ENCODE results near the gene CCR7. TPM values are rescaled to one million over a fixed set of nuclear protein-coding genes. Genes with fewer than 3 reads are reported as not detected.
A peak's percentile ranks its signal among the peaks of the same experiment; 100 is the strongest.
"Not testable (repeated sequence)": the region's sequence is repeated elsewhere in the genome, so short reads cannot be mapped to it uniquely, and the experiment has no call there.

CCR7 gene
- total RNA-seq, 2 donors from 2014 or later = 65.7 to 71.1 TPM

DNA sequence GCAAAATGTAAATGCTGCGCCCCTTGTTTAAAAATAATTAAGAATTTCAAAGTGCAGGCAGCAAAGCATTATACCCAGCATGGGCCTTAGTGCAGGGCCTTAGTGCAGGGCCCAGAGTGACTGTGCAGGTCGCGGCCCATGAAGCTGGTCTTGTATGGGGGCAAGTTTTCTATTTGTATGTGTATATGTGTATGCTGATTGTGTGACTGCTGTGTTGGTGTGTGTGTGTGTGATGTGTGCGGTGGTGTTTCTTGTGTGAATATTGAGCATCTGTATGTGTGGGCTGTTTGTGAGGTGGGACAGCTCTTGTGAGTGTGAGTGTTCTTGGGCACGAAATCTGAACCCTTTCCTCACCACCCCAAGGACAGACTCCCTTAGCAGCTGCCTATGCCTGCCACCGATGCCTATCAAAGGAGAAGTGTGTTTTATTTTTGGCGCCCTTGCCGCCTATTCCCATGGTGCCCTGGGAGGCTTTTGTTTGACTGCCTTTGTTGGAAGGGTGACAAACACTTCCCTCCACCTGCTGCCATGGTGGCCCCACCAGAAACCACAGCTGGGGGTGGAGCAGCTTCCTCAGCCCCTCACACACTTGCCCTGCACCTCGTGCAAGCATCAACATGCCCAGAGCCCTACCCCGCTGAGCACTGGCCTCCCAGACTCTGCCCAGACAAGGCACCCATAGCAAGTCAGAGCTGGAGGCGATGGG lies 18.0 kb downstream of the CCR7 start:
- H3K27me3 Mint-ChIP-seq = peaks cover 7 to 11% of the 10 kb centered on the region in 2 donors
- H3K4me1 Mint-ChIP-seq (ENCODE audit: low read depth in 2 of 2) = peaks cover 38 to 42% of the 10 kb centered on the region in 2 donors
- H3K4me3 Mint-ChIP-seq = no peak overlapping the region
- H3K9me3 Mint-ChIP-seq = no peaks in the 10 kb centered on the region
- peak in 1 of 2 donors; percentile 3 for ATAC-seq
- H3K36me3 Mint-ChIP-seq = no peaks in the 10 kb centered on the region
- no peak for DNase-seq (ENCODE audit: low spot score)
- peak overlapping the region; percentile 0 to 10 for H3K27ac Mint-ChIP-seq

DNA sequence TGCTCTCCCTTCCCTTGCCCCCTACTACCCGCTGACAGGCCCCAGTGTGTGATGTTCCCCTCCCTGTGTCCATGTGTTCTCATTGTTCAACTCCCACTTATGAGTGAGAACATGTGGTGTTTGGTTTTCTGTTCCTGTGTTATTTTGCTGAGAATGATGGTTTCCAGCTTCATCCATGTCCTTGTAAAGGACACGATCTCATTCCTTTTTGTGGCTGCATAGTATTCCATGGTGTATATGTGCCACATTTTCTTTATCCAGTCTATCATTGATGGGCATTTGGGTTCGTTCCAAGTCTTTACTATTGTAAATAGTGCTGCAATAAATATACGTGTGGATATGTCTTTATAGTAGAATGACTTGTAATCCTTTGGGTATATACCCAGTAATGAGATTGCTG lies 18.8 kb downstream of the CCR7 start:
- ATAC-seq; H3K4me3 Mint-ChIP-seq; H3K36me3 Mint-ChIP-seq; H3K9me3 Mint-ChIP-seq; DNase-seq (ENCODE audit: low spot score): not testable (repeated sequence)
- H3K27ac Mint-ChIP-seq = peak overlapping the region; percentile 0 to 14
- peaks cover 7 to 12% of the 10 kb centered on the region in 2 donors for H3K27me3 Mint-ChIP-seq
- peaks cover 44 to 49% of the 10 kb centered on the region in 2 donors for H3K4me1 Mint-ChIP-seq (ENCODE audit: low read depth in 2 of 2)

DNA sequence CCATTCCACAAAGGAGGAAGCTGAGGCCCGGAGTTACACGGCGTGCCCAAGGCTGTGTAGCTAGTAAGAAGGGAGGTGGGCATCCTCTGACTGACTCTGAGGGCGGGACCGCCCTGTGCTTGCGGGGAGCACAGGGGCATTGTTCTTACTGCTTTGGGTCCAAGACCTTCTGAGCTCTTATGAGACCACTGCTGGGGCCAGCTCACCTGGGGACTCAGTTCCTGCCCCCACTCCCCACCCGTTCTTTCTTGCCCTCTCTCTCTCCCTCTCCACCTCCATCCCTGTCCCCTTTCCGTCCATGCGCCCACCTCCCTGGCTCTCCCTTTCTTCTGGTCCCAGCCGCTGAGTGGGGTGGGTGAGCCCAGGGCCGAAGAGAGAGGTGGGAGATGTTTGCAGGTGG lies 19.6 kb downstream of the CCR7 start:
- Mint-ChIP-seq H3K27me3 (peaks cover 7 to 8% of the 10 kb centered on the region in 2 donors), H3K27ac (peak overlapping the region in 1 of 2 donors; percentile 0), H3K9me3 (no peaks in the 10 kb centered on the region), H3K36me3 (no peaks in the 10 kb centered on the region), H3K4me3 (no peak overlapping the region), H3K4me1 (ENCODE audit: low read depth in 2 of 2) (peaks cover 47 to 57% of the 10 kb centered on the region in 2 donors)
- ATAC-seq = no peak
- DNase-seq (ENCODE audit: low spot score) = no peak

DNA sequence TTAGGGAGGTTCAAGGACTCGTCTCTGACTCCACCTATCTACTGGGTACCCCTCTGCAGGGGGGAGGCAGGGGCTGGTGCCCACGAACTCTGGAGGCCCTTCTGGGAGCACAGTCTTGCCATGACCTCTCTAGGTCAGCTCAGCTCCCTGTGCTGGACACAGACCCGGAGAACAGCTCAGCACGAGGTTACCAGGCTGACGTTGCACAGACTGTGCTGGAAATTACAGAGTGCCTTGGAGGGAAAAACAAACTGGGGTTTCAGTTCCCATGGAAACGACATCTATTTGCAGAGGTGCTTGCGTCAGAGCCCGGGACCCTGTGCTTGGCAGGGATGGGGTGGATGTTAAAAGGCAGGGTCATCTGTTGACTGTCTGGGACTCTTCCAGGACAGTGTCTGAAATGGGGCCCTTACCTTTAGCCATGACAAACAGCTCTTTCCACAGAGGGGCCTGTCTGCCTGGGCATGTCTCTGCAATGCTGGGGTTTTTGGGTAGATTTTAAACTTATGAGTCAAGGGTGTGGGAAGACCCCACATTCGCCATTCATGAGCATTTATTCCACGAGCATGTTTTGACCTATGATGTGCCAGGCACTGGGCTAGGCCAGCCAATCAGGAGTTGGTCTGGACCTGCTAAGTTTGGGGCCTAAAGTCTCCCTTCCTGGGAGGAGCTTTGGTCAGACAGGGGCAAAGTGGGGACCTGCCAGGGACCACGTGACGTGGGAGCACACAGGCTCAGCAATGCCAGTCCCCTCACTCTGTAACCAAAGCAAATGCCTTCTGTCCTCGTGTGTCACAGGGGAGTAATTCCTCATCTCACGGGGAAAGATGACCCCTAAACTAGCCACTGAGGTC lies 22.5 kb downstream of the CCR7 start:
- Mint-ChIP-seq H3K36me3 (no peaks in the 10 kb centered on the region), H3K27me3 (peaks cover 5 to 7% of the 10 kb centered on the region in 2 donors), H3K4me3 (peak overlapping the region; percentile 67), H3K9me3 (no peaks in the 10 kb centered on the region), H3K4me1 (ENCODE audit: low read depth in 2 of 2) (peaks cover 47 to 61% of the 10 kb centered on the region in 2 donors), H3K27ac (peak overlapping the region; percentile 73 to 89)
- ATAC-seq (peak; percentile 55 to 78), DNase-seq (ENCODE audit: low spot score) (peak; percentile 74)

DNA sequence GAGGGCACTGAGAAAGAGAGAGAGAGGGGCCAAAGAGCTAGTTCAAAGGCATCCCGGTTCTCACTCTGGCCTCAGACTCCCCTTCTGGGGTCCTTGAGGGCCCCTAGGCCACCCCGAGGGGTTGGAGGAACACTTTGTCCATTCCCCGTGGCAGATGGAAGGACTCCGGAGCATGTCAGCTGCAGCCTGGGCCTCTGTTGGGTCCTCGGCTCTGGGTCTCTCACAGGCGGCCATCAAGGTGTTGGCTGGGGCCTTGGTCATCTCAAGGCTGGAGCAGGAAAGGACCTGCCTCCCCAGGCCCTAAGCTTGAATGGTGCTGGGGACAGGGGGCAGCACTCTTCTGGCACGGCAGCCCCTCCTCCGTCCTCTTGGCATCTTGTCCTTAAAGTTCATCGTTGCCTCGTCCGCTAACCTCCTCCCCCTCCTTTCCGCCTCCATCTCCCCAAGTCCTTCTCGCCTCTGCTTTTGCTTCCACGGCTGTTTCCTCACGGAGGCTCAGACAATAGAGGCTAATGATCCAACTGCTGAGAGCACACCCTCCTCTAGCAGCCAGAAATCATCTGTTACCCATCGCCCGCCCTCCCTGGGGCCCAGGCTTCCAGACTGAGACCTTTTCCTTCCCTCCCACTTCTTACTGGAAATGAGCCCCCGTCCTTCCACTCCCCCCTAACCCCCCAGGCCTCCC lies 23.3 kb downstream of the CCR7 start:
- no peaks in the 10 kb centered on the region for H3K36me3 Mint-ChIP-seq
- ATAC-seq (no peak), DNase-seq (ENCODE audit: low spot score) (no peak)
- peak overlapping the region; percentile 73 to 89 for H3K27ac Mint-ChIP-seq
- peaks cover 7 to 11% of the 10 kb centered on the region in 2 donors for H3K27me3 Mint-ChIP-seq
- H3K4me3 Mint-ChIP-seq = peak overlapping the region; percentile 70
- H3K9me3 Mint-ChIP-seq = no peaks in the 10 kb centered on the region
- peaks cover 48 to 57% of the 10 kb centered on the region in 2 donors for H3K4me1 Mint-ChIP-seq (ENCODE audit: low read depth in 2 of 2)

DNA sequence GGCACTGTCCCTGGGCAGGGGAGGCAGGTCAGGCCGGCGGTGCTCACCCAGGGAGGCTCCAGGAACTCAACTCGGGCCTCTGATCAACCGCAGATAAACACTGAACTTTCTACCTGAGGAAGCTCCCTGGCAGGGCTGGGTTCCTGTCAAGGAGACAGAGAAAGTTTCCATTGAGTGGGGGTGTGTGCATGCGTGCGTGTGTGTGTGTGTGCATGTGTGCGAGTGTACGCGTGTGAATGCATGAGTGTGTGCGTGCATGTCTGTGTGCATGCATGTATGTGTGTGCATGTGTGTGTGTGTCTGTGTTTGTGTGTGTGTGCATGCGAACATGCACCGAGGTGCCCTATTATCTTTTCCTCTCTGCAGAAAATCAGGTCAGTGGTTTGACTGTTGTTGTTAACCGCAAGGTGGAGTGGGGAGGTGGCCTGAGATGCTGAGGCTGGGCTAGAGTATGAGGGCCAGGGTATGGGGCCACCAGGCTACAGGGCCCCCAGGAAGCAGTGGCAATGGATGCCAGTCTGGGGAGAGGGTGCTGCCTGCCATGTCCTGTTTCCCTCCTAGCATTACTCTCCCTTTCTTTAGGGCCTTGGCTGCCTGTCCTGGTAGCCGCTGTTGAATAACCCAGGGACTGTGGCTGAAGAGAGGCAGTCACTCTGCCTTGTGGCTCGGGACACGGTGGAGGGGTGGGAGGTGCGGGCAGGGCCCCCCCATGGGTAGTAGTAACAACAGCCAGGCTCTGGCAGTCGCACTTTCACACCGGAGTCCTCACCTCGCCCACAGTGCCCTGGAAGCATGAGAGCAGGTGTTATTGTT lies 24.0 kb downstream of the CCR7 start:
- no peaks in the 10 kb centered on the region for H3K36me3 Mint-ChIP-seq
- H3K4me1 Mint-ChIP-seq (ENCODE audit: low read depth in 2 of 2) = peaks cover 47 to 57% of the 10 kb centered on the region in 2 donors
- H3K9me3 Mint-ChIP-seq = no peaks in the 10 kb centered on the region
- DNase-seq (ENCODE audit: low spot score) (peak; percentile 72), ATAC-seq (peak; percentile 8 to 43)
- H3K27me3 Mint-ChIP-seq = peaks cover 3 to 14% of the 10 kb centered on the region in 2 donors
- H3K4me3 Mint-ChIP-seq = peak overlapping the region; percentile 70
- H3K27ac Mint-ChIP-seq = peak overlapping the region; percentile 50 to 89

DNA sequence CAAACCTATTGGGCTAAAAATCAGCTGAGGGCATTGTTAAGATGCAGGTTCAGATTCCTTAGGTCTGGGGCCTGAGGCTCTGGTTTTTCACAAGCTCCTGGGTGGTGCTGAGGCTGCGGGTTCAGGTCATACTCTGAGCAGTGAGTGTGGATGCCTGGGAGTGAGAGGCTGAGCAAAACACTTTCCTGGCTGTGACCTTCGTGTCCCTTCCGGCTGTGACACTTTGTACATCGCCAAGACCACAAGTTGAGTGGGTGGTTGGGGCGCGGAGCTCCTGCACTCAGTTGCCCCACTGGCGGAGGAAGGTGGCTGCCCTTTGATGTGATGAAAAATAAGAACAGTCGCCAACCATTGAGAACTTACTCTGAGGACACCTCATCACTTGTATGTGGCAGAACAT lies 24.8 kb downstream of the CCR7 start:
- peak overlapping the region; percentile 70 for H3K4me3 Mint-ChIP-seq
- no peaks in the 10 kb centered on the region for H3K36me3 Mint-ChIP-seq
- H3K27ac Mint-ChIP-seq = peak overlapping the region; percentile 50 to 89
- ATAC-seq (peak; percentile 77 to 83), DNase-seq (ENCODE audit: low spot score) (peak; percentile 85)
- peaks cover 8 to 16% of the 10 kb centered on the region in 2 donors for H3K27me3 Mint-ChIP-seq
- peaks cover 47 to 62% of the 10 kb centered on the region in 2 donors for H3K4me1 Mint-ChIP-seq (ENCODE audit: low read depth in 2 of 2)
- no peaks in the 10 kb centered on the region for H3K9me3 Mint-ChIP-seq

DNA sequence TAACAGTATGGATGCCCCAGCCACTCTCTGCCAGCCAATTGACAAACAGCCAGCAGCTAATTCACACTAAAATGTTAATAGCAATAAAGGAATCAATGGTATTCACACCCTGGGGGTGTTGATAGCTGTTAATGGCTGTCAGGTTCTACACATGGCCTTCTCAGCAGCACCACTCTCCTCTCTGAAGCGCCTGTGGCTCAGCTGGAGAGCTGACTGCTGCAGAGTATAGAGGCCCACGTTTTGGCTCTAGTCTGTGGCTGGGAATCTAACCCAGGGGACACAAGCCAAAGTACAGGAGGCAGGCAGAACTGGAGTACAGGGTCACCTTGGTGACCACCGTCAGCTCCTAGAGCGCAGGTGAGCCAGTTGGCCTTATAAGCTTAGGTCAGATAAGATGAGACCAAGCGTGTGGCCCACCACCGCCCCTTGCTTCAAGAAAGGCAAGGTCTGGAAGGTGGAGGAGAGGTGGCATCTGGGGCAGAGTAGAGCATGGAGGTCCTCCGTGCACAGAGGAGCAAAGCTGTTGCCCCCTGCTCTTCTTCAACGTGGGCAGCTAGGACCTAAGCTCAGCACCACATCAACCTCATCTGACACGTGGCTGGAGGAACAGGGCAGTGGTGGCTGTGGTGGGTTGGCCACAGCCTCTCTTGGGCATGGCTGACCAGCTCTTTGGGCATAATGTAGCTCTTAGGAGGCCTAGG lies 25.4 kb downstream of the CCR7 start:
- ATAC-seq (no peak), DNase-seq (ENCODE audit: low spot score) (no peak)
- Mint-ChIP-seq H3K9me3 (no peaks in the 10 kb centered on the region), H3K4me3 (peak overlapping the region; percentile 70), H3K27me3 (peaks cover 8 to 15% of the 10 kb centered on the region in 2 donors), H3K4me1 (ENCODE audit: low read depth in 2 of 2) (peaks cover 47 to 60% of the 10 kb centered on the region in 2 donors), H3K27ac (peak overlapping the region; percentile 50 to 89), H3K36me3 (no peaks in the 10 kb centered on the region)

DNA sequence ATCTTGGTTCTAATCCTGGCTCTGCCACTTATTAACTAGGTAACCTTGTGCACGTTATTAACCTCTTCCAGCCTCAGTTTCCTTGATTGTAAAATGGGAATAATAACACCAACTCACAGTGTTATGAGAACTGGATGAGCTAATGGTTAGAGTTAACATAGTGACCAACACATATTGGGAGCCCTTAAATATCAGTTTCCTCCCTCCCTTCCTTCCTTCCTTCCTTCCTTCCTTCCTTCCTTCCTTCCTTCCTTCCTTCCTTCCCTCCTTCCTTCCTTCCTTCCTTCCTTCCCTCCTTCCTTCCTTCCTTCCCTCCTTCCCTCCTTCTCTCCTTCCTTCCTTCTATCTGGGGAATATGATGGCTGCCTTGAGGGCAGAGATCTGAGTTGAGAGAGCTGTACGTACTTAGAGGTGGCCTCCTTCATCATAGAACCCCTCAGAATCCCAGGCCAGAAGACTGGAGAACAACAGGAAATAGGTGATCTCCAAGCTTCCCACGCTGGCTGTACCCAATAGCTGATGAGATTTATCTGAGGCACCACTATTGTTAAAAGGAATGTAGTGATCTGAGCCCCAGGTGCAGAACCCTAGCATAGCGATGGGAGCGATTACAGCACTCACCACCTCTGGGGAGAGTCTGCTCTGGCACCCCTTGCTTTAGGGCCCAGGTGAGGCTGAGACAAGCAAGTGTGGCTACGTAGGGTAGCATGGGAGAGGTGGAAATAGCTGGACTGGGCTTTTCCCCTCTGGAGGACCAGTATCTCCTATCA lies 26.2 kb downstream of the CCR7 start:
- peaks cover 47 to 62% of the 10 kb centered on the region in 2 donors for H3K4me1 Mint-ChIP-seq (ENCODE audit: low read depth in 2 of 2)
- no peak overlapping the region for H3K27ac Mint-ChIP-seq
- no peaks in the 10 kb centered on the region for H3K9me3 Mint-ChIP-seq
- H3K27me3 Mint-ChIP-seq = peaks cover 8 to 17% of the 10 kb centered on the region in 2 donors
- DNase-seq (ENCODE audit: low spot score) (no peak), ATAC-seq (no peak)
- no peaks in the 10 kb centered on the region for H3K36me3 Mint-ChIP-seq
- H3K4me3 Mint-ChIP-seq = no peak overlapping the region

DNA sequence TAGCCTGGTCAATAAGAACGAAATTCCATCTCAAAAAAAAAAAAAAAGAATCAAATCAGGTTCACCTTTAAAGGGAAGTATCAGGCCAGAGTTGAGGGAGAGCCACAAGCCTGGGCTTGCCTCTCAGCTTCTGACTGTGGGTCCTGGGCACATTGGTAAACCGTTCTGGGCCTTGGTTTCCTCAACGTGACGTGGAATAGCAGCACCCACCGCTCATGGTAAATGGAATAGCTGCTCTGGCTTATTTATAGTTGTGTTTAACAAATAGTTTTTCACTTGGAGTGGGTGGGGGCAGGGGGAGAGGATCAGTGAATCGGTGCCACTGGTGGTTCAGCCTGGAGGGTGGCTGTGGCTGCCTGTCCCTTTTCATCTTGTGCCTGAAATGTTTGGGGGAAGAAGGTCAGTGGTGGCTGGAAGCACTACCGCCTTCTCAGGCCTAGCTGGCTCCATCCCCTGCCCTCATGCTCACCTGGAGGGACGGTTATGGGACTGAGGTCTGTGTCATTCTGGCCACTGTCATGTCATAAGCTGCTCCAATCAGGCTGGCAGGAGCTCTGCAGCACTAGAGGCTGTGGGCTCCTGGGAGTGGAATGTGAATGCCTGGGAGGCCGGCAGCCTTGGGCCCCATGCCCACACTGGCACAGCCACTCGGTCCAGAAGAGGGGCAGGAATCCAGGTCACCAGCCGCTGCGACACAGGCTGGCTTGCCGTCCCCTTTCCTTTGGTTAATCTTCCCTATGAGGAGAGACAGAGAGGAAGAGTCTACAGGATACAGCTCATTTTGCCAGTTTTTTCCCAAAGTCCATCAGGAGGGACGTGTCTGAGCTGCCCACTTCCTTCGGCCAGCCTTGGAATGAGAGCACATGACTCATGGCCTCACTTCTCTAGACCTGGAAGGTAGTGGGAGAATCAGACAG lies 27.0 kb downstream of the CCR7 start:
- H3K4me3 Mint-ChIP-seq = no peak overlapping the region
- no peak for DNase-seq (ENCODE audit: low spot score)

More for the DNA sequence above, 27.0 kb downstream of the CCR7 start:
- Mint-ChIP-seq H3K9me3 (no peaks in the 10 kb centered on the region), H3K4me1 (ENCODE audit: low read depth in 2 of 2) (peaks cover 55 to 65% of the 10 kb centered on the region in 2 donors), H3K27me3 (peaks cover 8 to 19% of the 10 kb centered on the region in 2 donors), H3K27ac (peak overlapping the region in 1 of 2 donors; percentile 8), H3K36me3 (no peaks in the 10 kb centered on the region)
- no peak for ATAC-seq
